Measurements from ENCODE around the gene INHBA.
A peak's percentile ranks its signal among the peaks of the same experiment; 100 is the strongest.

The INHBA gene

GRCh38 chr7:41715000-41715399 lies 12.1 kb upstream of the INHBA start:
- no peaks in the 10 kb centered on the region for H3K79me2 ChIP-seq (ENCODE audit: insufficient read depth, low read depth)
- no peak for TF ChIP-seq CTCF (conservative IDR thresholded peaks at IDR 0.05; ENCODE audit: low read depth, low read length)
- H3K27me3 ChIP-seq (ENCODE audit: insufficient read depth, low read depth), result no peaks in the 10 kb centered on the region

GRCh38 chr7:41711283-41712064 lies 8.6 kb upstream of the INHBA start:
- no peaks in the 10 kb centered on the region for H4K20me1 ChIP-seq (ENCODE audit: insufficient read depth)
- no peaks in the 10 kb centered on the region for H3K79me2 ChIP-seq (ENCODE audit: insufficient read depth, low read depth)
- no peak overlapping the region for H2AFZ ChIP-seq (ENCODE audit: low read depth)
- no peaks in the 10 kb centered on the region for H3K27me3 ChIP-seq (ENCODE audit: insufficient read depth, low read depth)
- no peak overlapping the region for H3K4me3 ChIP-seq (IDR thresholded peaks at IDR 0.05; ENCODE audit: insufficient read depth, low read depth, low read length)
- H3K27ac ChIP-seq, result no peak overlapping the region
- no peak overlapping the region; the same call in 1 of the 2 replicates for H3K4me2 ChIP-seq
- no peaks in the 10 kb centered on the region for H3K36me3 ChIP-seq (ENCODE audit: insufficient read depth)
- H3K9ac ChIP-seq, result no peak overlapping the region
- TF ChIP-seq CTCF (conservative IDR thresholded peaks at IDR 0.05; ENCODE audit: low read depth, low read length), result peak; percentile 77
- H3K4me1 ChIP-seq (ENCODE audit: low read depth, poor library complexity, severe bottlenecking), result peaks cover 3% of the 10 kb centered on the region

More at GRCh38 chr7:41715000-41715399, 12.1 kb upstream of the INHBA start:
- Histone ChIP-seq H3K4me3 (IDR thresholded peaks at IDR 0.05; ENCODE audit: insufficient read depth, low read depth, low read length) (no peak overlapping the region), H2AFZ (ENCODE audit: low read depth) (no peak overlapping the region), H3K36me3 (ENCODE audit: insufficient read depth) (no peaks in the 10 kb centered on the region), H4K20me1 (ENCODE audit: insufficient read depth) (no peaks in the 10 kb centered on the region), H3K4me2 (no peak overlapping the region), H3K27ac (no peak overlapping the region), H3K4me1 (ENCODE audit: low read depth, poor library complexity, severe bottlenecking) (no peaks in the 10 kb centered on the region), H3K9ac (no peak overlapping the region)

- no peak for TF ChIP-seq CTCF (conservative IDR thresholded peaks at IDR 0.05; ENCODE audit: low read depth, low read length)
- Histone ChIP-seq H3K36me3 (ENCODE audit: insufficient read depth) (no peaks in the 10 kb centered on the region), H3K79me2 (ENCODE audit: insufficient read depth, low read depth) (no peaks in the 10 kb centered on the region), H3K9ac (no peak overlapping the region), H3K27me3 (ENCODE audit: insufficient read depth, low read depth) (no peaks in the 10 kb centered on the region), H3K27ac (no peak overlapping the region), H3K4me1 (ENCODE audit: low read depth, poor library complexity, severe bottlenecking) (peaks cover 9% of the 10 kb centered on the region), H2AFZ (ENCODE audit: low read depth) (no peak overlapping the region), H3K4me3 (IDR thresholded peaks at IDR 0.05; ENCODE audit: insufficient read depth, low read depth, low read length) (no peak overlapping the region), H3K4me2 (no peak overlapping the region), H4K20me1 (ENCODE audit: insufficient read depth) (no peaks in the 10 kb centered on the region)
Measured at GRCh38 chr7:41710838-41711237, 7.9 kb upstream of the INHBA start.

- no peak overlapping the region for H3K4me2 ChIP-seq
- no peak overlapping the region for H3K27ac ChIP-seq
- no peaks in the 10 kb centered on the region for H3K27me3 ChIP-seq (ENCODE audit: insufficient read depth, low read depth)
- H3K9ac ChIP-seq, result no peak overlapping the region
- H3K4me1 ChIP-seq (ENCODE audit: low read depth, poor library complexity, severe bottlenecking), result peaks cover 14% of the 10 kb centered on the region
- H3K4me3 ChIP-seq (IDR thresholded peaks at IDR 0.05; ENCODE audit: insufficient read depth, low read depth, low read length), result no peak overlapping the region
- H2AFZ ChIP-seq (ENCODE audit: low read depth), result no peak overlapping the region
- no peaks in the 10 kb centered on the region for H3K79me2 ChIP-seq (ENCODE audit: insufficient read depth, low read depth)
- no peaks in the 10 kb centered on the region for H4K20me1 ChIP-seq (ENCODE audit: insufficient read depth)
- no peaks in the 10 kb centered on the region for H3K36me3 ChIP-seq (ENCODE audit: insufficient read depth)
- no peak for TF ChIP-seq CTCF (conservative IDR thresholded peaks at IDR 0.05; ENCODE audit: low read depth, low read length)
Measured at GRCh38 chr7:41709621-41710020, 6.7 kb upstream of the INHBA start.
